Measurements from ENCODE around the gene ANKIB1.

ANKIB1 gene

DNA sequence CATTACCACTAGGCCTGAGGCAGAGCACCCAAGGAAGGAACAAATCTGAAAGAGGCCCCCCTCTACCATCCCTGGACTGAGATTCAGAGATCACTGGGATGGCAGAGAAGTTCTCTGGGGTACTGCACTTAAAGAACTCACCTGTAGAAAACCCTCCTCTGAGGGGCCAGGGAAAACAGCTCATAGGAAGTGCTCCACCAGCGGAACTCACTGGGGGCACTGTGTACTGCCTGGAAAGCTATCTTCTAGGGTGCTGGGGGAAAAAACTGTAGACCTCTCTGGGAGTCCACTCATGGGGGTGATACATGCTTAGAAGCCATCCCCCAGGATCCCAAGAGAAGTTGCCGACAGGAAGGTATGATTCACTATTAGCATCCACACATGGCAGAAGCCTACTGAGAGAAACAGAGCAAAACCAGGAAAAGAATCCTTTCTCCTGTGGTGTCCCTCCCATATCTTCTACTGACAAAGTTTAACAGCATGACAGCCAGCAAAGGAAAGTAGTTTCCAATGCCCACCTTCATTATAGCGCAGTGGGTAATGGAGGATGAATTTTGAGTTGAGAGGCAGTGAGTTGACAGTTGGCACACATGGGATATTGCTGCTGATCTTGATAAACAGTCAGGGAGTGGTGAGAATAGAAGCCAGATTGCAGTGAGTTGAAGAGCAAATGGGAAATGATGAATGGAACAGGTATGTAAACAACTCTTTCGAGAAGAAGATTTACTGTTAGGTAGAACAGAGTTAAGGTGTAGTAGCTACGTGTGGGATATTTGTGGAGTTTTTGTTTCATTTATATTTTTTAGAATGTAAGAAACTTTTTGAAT lies 20.9 kb downstream of the ANKIB1 start:
- DNase-seq, result no peak

DNA sequence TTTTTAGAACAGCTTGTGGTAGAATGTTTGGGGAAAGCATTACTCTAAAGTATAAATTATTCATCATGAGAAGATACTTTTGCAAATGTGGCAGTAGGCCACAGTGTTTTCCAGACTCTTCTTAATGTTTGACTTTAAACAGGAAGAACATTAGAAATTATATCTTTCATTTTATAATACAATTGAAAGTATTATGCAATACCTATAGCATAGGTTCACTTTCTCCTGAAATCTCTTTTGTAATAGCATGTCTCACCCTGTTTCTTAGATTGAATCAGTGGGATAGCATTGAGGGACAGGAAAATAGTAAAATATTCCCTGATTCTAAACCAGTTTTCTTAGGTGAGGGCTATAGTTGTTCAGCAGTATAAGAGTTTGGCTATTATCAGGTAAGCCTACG lies 23.1 kb downstream of the ANKIB1 start:
- no peak for DNase-seq

DNA sequence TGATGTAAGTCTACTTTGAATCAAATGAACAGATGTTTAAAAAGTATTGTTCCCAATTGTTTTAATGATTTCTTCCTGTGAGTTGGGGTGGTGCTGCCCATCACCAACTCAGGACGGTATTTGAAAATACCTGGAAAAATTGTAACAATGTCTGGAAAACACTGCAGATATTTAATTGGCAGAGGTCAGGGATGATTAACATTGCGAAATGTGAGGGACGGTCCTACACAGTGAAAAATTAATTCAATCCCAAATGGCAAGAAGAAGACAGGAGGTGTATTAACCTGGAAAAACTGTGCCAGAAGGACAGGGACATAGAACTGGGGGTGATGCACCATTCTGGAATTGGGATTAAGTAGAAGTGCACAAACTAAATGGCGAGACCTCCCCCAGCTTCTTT lies 29.6 kb downstream of the ANKIB1 start:
- DNase-seq, result no peak

DNA sequence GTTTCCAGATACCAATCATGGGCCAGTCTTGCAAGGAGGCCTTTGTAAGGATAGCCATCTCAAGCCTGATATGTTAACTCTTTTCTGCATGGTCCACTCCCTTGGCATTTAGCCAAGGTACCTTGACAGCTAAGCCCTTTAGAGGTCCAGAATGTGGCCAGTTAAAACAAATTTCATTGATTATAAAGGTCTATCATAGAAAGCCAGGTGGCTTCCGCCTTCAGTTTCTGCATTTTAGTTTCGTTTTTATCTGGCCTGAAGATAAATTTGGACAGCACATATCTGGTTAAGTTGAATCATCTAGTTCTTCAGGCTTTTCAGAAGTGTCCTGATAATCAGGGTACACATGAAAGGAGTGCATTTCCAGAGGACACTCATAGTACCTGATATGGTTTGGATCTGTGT lies 30.7 kb downstream of the ANKIB1 start:
- no peak for DNase-seq

DNA sequence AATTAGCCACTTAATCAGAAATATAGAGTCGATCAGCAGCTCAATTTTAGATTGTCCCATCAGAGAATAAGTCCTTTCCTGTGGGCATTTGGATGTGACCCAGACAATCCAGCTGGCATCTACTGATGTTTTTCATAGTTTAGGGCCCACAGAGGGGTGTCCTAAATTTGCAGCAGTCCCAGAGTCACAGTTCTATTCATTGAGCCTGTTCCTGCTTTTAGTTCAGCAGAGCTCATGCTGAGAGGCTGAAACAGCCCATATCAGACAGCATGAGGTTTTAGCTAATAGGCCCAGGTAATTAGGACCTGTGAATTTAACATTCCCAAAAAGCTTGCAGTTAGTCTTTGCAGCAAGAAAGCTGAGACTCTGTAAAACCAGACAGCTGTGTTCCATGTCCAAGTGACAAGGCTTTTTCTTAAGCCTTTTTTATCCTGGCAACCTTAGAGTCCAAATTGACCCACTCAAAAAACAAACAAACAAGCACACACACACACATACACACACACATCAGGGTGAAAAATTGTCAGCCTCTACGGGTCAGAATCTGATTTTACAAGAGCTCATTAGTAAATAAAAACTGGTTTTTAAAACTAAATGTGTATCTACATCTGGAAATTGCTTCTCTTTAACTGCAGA lies 33.7 kb downstream of the ANKIB1 start:
- no peak for DNase-seq

DNA sequence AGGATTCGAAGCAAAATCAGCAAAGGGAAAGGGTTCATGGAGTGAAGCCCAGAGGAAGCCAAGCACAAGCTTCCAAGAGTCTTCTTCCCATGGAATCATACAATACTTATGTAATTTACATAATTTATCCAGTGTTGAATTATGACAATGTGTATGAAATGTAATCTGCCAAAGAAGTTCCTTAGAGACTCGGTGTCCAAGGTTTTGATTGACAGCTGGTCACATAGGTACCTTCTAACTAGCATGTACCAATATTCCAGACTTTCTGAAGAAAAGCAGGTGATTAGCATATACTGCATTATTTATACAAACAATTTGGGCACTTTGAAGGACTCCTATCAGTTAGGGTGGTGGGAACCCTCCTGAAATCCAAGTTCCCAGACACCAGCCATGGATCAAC lies 35.3 kb downstream of the ANKIB1 start:
- no peak for DNase-seq

DNA sequence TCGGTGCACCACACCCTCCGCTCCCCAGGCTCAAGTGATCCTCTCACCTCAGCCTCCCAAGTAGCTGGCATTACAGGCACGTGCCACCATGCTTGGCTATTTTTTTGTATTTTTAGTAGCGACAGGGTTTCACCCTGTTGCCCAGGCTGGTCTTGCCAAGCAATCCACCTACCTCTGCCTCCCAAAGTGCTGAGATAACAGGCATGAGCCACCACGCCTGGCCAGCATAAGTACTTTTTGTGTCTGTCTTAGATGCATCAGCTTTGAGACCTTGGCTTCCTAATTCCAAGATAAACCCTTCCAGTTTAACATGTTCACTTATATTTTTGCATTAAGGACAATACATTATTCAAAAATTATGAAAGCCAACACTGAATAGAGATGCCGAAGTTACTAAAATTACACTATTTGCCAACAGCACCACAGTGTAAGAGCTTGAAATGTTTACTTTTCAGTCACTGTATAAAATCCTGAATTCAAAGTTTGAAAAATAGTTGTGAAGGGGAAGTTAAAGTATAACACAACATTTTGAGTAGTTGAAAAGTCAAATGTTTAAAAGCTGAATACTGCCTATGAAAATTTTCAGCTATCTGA lies 36.5 kb downstream of the ANKIB1 start:
- DNase-seq, result no peak

DNA sequence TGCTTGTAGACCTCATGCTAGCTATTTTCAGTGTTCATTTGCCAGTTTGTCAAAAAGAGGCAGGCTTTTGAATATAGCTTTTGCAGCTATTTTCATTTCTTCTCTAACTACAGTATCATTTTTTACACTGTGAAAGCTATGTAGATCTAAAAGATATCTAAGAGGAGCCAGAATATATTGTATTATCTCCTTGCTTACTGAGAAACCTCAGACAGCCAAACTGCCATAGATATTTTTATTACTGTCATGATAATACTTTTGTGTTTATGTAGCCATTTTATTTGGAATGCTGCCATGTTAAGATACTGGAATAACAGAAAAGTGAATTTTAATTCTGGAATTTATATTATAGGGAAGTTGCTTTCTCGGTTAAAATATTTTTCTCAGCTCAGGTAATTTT lies 37.2 kb downstream of the ANKIB1 start:
- no peak for DNase-seq

DNA sequence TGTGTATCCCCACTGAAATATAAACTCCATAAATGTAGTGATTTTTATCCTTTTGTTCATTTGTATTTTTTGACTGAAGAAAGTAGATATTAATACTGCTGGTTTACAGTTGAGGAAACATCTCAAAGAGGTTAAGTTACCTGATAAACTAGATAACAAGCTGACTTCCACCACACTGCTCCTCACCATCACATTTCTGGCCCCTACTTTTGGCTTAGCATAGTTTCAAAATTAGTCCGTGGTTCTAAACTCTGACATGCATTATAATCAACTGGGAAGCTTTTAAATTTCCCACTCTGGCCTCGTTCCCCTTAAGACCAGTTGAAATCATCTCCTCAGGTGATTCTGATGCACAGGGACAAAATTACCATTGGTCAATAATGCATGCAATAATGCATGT lies 43.5 kb downstream of the ANKIB1 start:
- DNase-seq, result no peak

DNA sequence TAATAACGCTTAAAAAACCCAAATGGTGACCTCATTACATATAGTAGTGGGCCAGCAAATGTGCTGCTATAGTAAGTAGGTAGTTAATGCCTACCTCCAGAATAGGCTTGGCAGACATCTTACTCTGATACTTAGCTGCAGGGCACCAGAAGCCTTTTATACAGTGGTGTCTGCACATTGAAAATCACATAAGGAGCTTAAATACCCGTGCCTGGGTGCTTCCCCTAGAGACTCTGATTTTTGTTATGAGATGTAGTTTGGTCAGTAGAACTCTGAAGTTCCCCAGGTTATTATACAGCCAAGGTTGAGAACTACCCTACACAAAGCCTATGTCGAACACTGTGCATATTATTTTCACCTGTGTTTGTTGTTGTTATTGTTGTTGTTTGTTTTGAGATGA lies 47.2 kb downstream of the ANKIB1 start:
- no peak for DNase-seq

DNA sequence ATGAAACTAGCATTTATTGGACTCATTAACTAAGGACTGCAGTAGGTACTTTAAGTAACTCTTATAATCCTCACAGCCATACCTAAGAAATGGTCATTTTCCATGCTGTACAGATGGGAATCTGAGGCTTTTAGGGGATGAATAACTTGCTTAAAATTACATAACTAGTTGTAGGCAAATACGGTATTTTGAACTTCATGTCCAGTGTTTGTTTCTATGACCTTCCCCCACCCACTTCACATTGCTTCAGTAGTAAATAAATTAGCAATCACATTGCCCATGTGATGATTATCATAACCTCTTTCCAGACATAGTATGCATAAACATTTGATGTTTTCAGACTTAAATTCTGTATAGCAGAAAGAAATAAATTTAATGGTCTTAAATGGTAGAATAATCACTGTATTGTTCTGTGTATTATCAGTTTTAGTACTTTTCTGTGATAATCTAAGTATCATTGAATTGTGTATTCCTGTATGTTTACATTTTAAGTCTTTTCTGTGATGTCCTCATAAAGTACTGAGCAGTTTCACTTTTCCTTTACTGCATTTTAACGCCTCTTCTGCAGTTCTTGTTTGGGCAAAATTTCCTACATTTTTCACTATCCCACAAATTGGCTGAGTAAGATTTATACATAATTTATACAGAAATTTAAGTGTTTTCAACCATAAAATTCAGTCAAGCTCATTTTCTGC lies 48.3 kb downstream of the ANKIB1 start:
- no peak for DNase-seq

DNA sequence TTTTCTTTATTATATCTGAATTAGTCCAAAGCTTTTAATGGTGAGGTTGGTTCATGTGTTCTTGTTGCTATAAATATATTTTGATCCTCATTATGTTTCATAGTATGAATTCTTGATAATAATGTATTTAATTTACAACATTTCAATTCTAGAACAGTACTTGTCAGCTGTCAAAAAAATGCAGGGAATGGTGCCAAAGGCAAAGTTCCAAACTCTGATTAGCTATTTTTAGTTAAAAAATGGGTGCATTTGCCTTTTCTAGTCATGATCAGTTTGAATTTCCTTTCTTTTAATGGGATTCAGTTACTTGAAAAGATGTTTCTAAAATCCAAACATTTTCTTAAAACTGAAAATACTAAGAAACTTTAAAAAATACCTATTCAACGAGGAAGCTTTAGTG lies 49.6 kb downstream of the ANKIB1 start:
- no peak for DNase-seq

DNA sequence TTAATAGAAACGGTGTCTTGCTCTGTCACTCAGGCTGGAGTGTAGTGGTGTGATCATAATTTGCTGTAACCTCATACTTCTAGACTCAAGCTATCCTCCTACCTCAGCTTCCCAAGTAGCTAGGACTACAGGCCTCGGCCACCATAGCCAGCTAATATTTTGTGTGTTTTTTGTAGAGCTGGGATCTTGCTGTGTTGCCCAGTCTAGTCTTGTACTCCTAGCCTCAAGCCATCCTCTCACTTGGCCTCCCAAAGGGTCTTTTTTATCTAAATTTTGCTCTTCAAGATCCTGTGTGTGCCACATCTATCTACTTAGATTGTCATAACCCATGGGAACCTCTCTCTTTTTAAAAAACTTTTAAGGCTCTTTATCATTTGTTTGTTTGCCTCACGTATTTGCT lies 50.5 kb downstream of the ANKIB1 start:
- no peak for DNase-seq

DNA sequence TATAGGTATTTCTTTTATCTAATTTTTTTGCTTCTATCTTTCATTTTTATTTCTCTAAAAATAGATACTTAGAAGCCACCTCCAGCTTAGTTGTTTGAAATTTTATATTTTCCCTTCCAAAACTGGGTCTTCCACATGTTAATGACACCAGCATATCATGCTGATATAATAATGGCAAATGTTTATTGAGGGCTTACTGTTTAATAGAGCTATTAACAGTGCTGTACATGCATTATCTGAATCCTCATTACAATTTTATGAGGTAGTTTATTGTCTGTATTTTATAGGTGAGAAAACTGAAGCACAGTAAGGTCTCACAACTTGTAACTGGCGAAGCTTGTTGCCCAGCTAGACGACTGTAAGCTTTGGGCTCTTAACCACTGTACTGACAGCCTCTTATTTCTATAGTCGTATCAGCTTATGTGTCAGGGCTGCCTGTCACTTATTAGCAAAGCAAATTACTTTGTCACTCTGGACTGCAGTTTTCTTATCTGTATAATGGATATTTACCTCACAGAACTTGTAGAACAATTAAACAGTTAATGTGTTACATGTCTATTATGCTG lies 51.2 kb downstream of the ANKIB1 start:
- no peak for DNase-seq

DNA sequence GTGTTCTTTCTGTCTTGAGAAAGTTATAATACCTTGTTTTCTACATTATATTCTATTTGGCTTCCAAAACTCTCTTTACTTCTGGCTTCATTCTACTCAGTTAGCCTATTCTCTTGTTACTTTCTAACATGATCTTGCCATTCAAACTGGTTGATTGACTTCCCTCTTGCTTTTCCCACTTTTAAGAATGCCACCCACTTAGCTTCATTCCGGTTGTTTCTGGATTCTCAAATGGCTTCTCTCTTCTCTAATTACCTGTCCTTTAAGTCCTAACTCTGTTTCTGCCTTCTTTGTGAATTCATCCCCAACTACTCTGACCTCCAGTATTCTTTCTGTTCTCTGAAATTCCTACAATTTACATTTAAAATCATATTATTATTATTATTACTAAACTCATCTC lies 52.0 kb downstream of the ANKIB1 start:
- no peak for DNase-seq

DNA sequence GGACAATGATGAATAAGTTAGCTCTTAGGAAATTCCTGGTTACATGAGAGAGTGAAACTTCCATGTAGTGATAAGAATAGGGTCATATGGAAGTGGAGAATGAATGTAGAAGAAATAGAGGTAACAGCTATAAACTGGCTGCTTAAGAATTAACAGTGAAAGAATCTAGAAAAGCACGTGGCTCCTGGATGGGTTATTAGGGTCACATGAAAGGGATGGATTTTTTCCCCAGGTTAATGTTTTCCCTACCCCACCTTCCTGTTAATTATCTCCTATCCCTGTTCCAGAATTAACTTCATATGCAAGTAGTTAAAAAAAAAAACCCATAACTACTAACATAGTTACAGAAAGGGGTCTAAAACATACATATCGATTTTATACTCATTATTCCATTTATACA lies 58.0 kb downstream of the ANKIB1 start:
- DNase-seq, result no peak

DNA sequence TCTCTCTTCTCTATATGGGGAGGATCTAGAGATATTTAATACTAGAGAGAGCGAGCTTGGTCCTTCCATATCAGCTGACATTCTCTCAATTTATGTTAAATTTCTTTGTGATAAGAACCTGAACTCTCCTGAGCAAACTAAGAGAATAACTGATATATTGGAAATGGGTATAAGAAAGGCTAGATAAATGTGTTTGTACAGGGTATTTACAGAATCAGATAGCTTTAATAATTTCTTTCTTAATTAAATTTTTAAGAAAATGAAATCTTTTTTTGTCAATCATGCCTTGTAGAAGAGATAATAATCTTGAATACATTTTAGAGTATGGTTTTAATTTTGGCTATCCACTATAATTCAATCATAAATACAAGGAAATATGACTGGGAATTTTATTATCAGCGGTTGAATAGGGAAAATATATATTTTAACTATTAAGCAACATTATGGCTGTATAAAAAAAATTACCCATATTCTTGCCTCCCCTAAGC lies 58.7 kb downstream of the ANKIB1 start:
- no peak for DNase-seq

DNA sequence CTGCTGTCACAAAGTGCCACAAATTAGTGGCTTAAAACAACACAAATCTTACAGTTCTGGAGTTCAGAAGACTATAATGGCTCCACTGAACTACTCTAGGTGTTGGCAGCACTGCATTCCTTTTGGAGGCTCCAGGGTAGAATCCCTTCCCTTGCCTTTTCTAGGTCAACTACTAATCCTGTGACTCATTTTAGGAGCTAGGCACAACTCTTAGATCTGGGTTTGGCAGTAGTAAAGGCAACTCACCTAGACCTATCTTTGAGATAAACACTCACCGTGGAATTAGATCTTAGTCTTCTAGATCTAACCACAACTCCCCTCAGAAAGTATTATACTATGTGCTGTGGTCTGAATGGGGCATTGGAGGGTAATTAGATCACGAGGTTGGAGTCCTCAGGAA lies 60.4 kb downstream of the ANKIB1 start:
- no peak for DNase-seq

DNA sequence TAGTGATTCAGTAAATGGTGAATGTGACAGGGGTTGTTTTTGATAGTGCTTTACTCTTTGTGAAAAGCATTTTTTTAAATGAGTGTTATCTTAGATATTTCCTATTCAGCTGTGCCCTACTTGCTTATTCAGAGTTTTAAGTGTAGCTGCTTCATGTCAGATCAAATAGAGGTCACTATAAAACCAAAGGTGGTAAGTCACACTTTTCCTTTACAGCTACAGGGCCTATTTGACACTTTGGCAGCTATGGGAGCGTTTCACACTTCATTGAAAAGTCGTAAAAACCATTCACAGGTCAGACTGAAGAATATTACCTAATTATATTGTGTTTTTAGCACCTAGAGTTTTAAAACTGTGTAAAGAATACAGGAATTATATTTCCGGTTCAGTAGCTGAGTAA lies 67.3 kb downstream of the ANKIB1 start:
- no peak for DNase-seq

DNA sequence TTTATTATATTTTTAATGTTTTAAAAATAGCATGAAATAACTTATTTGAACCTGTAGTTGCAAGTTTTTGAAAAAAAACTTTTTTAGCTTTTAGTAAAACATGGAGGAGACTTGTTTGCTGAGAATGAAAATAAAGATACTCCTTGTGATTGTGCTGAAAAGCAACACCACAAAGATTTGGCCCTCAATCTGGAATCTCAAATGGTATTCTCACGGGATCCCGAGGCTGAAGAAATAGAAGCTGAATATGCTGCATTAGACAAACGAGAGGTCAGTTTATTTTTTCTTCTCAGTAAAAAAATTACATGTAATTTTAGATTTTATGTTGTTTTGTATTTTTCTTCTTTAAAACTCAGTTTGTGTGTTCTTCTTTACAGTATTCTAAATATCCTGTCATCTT lies 73.5 kb downstream of the ANKIB1 start:
- no peak for DNase-seq

DNA sequence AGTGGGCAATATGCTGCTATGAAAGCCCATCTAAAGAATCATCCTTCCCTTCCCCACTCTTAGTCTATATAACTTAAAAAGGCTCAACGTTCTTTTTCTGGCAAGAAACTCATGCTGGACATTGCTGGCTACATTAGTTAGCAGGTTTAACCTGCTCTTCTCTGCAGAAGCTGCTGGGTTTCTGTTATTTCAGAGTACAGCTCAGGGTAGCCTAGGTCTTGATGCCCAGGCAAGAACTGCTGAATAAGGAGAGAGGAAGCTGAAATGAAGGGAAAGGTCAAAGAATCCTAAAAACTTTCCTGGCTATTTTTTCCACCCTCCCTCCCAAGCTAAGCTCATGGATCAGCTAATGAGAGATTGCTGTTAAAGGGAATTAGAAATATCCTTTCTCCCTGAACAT lies 79.4 kb downstream of the ANKIB1 start:
- no peak for DNase-seq

DNA sequence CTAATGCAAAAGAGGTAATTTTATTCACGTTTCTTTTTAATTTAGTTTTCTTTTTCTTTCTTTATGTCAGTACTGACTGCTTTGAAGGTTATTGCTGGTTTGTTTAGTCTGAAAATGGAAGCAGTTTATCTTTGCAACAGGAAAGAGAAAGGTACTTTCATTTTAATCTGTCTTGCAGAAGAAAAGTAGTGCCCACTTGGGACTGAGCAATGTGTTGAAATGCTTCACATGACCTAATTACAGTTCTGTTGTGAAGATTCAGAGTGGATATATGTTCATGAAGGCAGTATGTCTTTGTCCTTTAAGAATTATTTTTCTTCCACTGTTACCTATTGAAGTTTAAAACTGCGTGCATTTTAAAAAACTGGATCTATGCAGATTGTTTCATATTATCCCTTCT lies 80.1 kb downstream of the ANKIB1 start:
- DNase-seq, result no peak

DNA sequence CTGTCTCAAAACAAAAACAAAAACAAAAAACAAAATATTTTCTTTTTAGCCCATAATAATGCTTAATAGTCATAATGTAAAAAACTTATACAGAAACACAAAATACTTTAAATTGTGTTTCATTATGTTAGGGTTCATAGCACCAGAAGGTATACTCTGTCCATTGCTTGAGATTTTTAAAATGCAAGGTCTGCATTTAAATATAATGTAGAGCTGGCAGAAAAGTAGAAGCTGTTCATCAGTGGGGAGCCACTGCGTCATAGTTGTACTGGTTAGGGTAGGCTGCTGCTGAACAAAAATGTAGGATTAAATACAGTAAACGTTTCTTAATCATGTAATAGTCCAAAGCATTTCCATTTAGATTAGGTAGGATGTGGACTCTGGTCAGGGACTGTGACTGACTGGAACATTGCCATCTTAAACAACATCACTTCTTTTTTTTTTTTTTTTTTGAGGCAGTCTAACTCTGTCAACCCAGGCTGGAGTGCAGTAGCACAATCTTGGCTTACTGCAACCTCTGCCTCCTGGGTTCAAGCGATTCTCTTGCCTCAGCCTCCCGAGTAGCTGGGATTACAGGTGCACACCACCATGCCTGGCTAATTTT lies 85.2 kb downstream of the ANKIB1 start:
- DNase-seq, result no peak
